MM.1S (cell line): Measurements from ENCODE around the gene LTBR.

Experiments
- EZH2 ChIP-seq: fragments of 300-600 bp; sonication (generic); optimal IDR thresholded peaks from 2 replicates; pipeline ENCODE3; 2017; ENCODE audit warnings: low read depth, mild to moderate bottlenecking, antibody characterized with exemption, low read length, mixed read lengths
- EZH2phosphoT487 ChIP-seq: fragments of 300-600 bp; sonication (generic); IDR thresholded peaks from 2 replicates; pipeline ENCODE4 v1.6.1; 2018; ENCODE audit warnings: antibody characterized with exemption, low read length
- TF ChIP-seq, protein P1 (sequence below): fragments of 300-600 bp; sonication (generic); IDR thresholded peaks from 2 replicates; pipeline ENCODE4 v1.5.1; 2016; ENCODE audit warnings: antibody characterized with exemption, low read length, mixed read lengths

- TF ChIP-seq, protein P1, sequence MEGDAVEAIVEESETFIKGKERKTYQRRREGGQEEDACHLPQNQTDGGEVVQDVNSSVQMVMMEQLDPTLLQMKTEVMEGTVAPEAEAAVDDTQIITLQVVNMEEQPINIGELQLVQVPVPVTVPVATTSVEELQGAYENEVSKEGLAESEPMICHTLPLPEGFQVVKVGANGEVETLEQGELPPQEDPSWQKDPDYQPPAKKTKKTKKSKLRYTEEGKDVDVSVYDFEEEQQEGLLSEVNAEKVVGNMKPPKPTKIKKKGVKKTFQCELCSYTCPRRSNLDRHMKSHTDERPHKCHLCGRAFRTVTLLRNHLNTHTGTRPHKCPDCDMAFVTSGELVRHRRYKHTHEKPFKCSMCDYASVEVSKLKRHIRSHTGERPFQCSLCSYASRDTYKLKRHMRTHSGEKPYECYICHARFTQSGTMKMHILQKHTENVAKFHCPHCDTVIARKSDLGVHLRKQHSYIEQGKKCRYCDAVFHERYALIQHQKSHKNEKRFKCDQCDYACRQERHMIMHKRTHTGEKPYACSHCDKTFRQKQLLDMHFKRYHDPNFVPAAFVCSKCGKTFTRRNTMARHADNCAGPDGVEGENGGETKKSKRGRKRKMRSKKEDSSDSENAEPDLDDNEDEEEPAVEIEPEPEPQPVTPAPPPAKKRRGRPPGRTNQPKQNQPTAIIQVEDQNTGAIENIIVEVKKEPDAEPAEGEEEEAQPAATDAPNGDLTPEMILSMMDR, result no peak
- TF ChIP-seq EZH2, result no peak
- TF ChIP-seq EZH2phosphoT487, result no peak
Observed at GRCh38 chr12:6418796-6419195, 34.8 kb downstream of the LTBR start.
